K562 (cell line): Measurements from ENCODE around the gene LMBR1. TPM values are rescaled to one million over a fixed set of nuclear protein-coding genes. Genes with fewer than 3 reads are reported as not detected.

Source experiments
- CREB3L1 ChIP-seq: fragments of 450-650 bp; IDR thresholded peaks from 2 replicates; pipeline ENCODE4 v1.6.1; 2014; ENCODE audit warnings: low read depth, mild to moderate bottlenecking, moderate library complexity, borderline replicate concordance
- CSDE1 ChIP-seq, 2 experiments: fragments of 450-650 bp; IDR thresholded peaks; 2 replicates each; pipeline ENCODE4 v1.6.1; 2016; ENCODE audit warnings: mild to moderate bottlenecking in 1 of 2
- ERF ChIP-seq: fragments of 450-650 bp; formaldehyde crosslinking; IDR thresholded peaks from 2 replicates; pipeline ENCODE4 v1.4.0; 2020; ENCODE audit warnings: mild to moderate bottlenecking, mixed read lengths
- FUS ChIP-seq: fragments of 200-400 bp; formaldehyde crosslinking; optimal IDR thresholded peaks from 2 replicates; pipeline ENCODE3; 2017; ENCODE audit warnings: low read depth, low read length
- IRF2 ChIP-seq: sonication (generic); formaldehyde crosslinking; IDR thresholded peaks from 2 replicates; pipeline ENCODE4 v1.8.1; 2022; ENCODE audit warnings: mild to moderate bottlenecking, missing genetic modification reagents
- MAX ChIP-seq: sonication (generic); formaldehyde crosslinking; IDR thresholded peaks from 2 replicates; pipeline ENCODE4 v1.9.0; 2022; ENCODE audit warnings: mild to moderate bottlenecking, missing genetic modification reagents
- MLX ChIP-seq, 2 experiments: fragments of 450-650 bp in 1 of 2; sonication (generic) in 1 of 2; formaldehyde crosslinking; conservative IDR thresholded peaks; 2 replicates each; pipeline versions ENCODE4 v1.4.0 to v1.8.1; 2020 to 2022; ENCODE audit warnings: mild to moderate bottlenecking in 1 of 2, missing genetic modification reagents in 1 of 2
- NFE2 ChIP-seq: IDR thresholded peaks from 2 replicates; pipeline ENCODE4 v1.6.1; 2014; ENCODE audit warnings: antibody characterized with exemption, low read depth
- PBX2 ChIP-seq, 2 experiments: IDR thresholded peaks in 1 of 2; conservative IDR thresholded peaks in 1 of 2; 2 replicates each; pipeline ENCODE4 v1.6.1; 2016; ENCODE audit warnings: low read depth in 2 of 2, mild to moderate bottlenecking in 1 of 2, missing compliant biosample characterization in 1 of 2, missing genetic modification characterization in 1 of 2, moderate library complexity in 1 of 2
- POLR2AphosphoS2 ChIP-seq: IDR thresholded peaks from 2 replicates; pipeline ENCODE4 v1.6.1; 2012; ENCODE audit warnings: low read length, improper control_type of control experiment
- RAD51 ChIP-seq: fragments of 450-650 bp; IDR thresholded peaks from 2 replicates; pipeline ENCODE4 v1.7.1; 2016; ENCODE audit warnings: low read depth, mild to moderate bottlenecking, borderline replicate concordance
- TAF9B ChIP-seq: fragments of 450-650 bp; IDR thresholded peaks from 2 replicates; pipeline ENCODE4 v1.6.1; 2018; ENCODE audit warnings: mild to moderate bottlenecking; ENCODE audit not compliant: partially characterized antibody
- TBL1XR1 ChIP-seq, 2 experiments: IDR thresholded peaks; 2 replicates each; pipeline ENCODE4 v1.6.1; 2012; ENCODE audit warnings: improper control_type of control experiment in 2 of 2, low read length in 2 of 2, mild to moderate bottlenecking in 1 of 2
- TBP ChIP-seq: optimal IDR thresholded peaks from 2 replicates; pipeline ENCODE3; 2011; ENCODE audit warnings: low read depth, low read length, improper control_type of control experiment
- ZFP91 ChIP-seq: sonication (generic); formaldehyde crosslinking; IDR thresholded peaks from 2 replicates; pipeline ENCODE4 v1.8.0; 2022; ENCODE audit warnings: mild to moderate bottlenecking, missing genetic modification reagents
- ZNF445 ChIP-seq: fragments of 250-450 bp; sonication (Bioruptor Pico); IDR thresholded peaks from 2 replicates; pipeline ENCODE4 v1.4.0; 2020; ENCODE audit warnings: low read depth, mild to moderate bottlenecking, moderate library complexity
- ZNF699 ChIP-seq: fragments of 250-450 bp; sonication (Bioruptor Pico); IDR thresholded peaks from 2 replicates; pipeline ENCODE4 v1.8.0; 2021; ENCODE audit warnings: mild to moderate bottlenecking, moderate library complexity; ENCODE audit not compliant: insufficient replicate concordance
- polyA plus RNA-seq, 8 experiments: library from polyadenylated mRNA; depleted of rRNA in 4 of 8; stranded (reverse) in 5 of 8; unstranded in 3 of 8; fragments of >200 nt; fragmentation: Nextera tagmentation in 2 of 8; fragmentation: Illumina TruSeq in 1 of 8; extraction: Ambion mirVana in 2 of 8; extraction: Trizol in 1 of 8; gene quantifications; 2 replicates each; pipeline versions ENCODE4 v1.2.1 to v1.2.3, GENCODE V29; 2011 to 2014; ENCODE audit warnings: inconsistent platforms in 1 of 8, missing spikeins in 1 of 8
- total RNA-seq, 7 experiments: library from RNA; depleted of rRNA in 6 of 7; stranded (reverse); fragments of >200 nt in 6 of 7; fragmentation: Illumina TruSeq in 2 of 7; extraction: Trizol in 2 of 7; gene quantifications; 2 replicates each; pipeline versions ENCODE4 v1.2.1 to v1.2.3, GENCODE V29; 2011 to 2021; ENCODE audit warnings: low replicate concordance in 1 of 7

The LMBR1 gene
- total and polyA plus RNA-seq, 9 of the 15 experiments (the other 6 are each of a cell fraction or from before 2014, with no cell fraction given), result 7.7 to 90.0 (median 59.9) TPM

GRCh38 chr7:156640949-156641485, 252.0 kb downstream of the LMBR1 start (continued):
- no peak for TF ChIP-seq MLX (CRISPR knock-in tag; conservative IDR thresholded peaks at IDR 0.05)
- no peak for TF ChIP-seq PBX2 (CRISPR knock-in tag; IDR thresholded peaks at IDR 0.05; ENCODE audit: low read depth)
- no peak for TF ChIP-seq PBX2 (tag; conservative IDR thresholded peaks at IDR 0.05; ENCODE audit: low read depth)
- no peak for TF ChIP-seq NFE2
- TF ChIP-seq ERF (CRISPR knock-in tag), result no peak
- no peak for TF ChIP-seq TAF9B
- no peak for TF ChIP-seq ZFP91 (CRISPR knock-in tag)
- peak; percentile 28; the same call in 1 of the 2 replicates for TF ChIP-seq POLR2AphosphoS2
- TF ChIP-seq TBL1XR1 (IDR thresholded peaks at IDR 0.05; ENCODE audit: low read length in 2 of 2), result 0 out of 4 replicates have a peak, but pooled peaks of 1 of the 2 experiments have one; percentile 4
- no peak for TF ChIP-seq CSDE1 (IDR thresholded peaks at IDR 0.05)
- no peak for TF ChIP-seq ZNF445
- peak; percentile 11 for TF ChIP-seq TBP
- no peak for TF ChIP-seq ZNF699
- no peak for TF ChIP-seq MAX (CRISPR knock-in tag)
- TF ChIP-seq FUS, result no peak
- no peak; the same call in 1 of the 2 replicates for TF ChIP-seq RAD51
- TF ChIP-seq IRF2 (CRISPR knock-in tag), result no peak
- TF ChIP-seq CREB3L1, result no peak; the same call in 1 of the 2 replicates
